Heart left ventricle (tissue), 13 donors: Measurements from ENCODE around the gene ACADSB.

Source experiments
- POLR2A ChIP-seq, 2 donors: fragments of 450-650 bp; IDR thresholded peaks; one replicate each; pipeline ENCODE4 v1.6.1; 2017; ENCODE audit warnings: antibody characterized with exemption in 2 of 2, mild to moderate bottlenecking in 2 of 2, moderate library complexity in 2 of 2
- TF ChIP-seq, protein P1 (sequence below), 12 donors: fragments of 200-600 bp; sonication (generic) in 4 of 12; IDR thresholded peaks; one replicate each; pipeline versions ENCODE4 v1.5.0 to v1.8.0; 2018 to 2022; ENCODE audit warnings: antibody characterized with exemption in 12 of 12, mild to moderate bottlenecking in 5 of 12
- donor health status: ischemic (EF 13 %, LVEDD 7.1; RV severe dilation, severe dysfunction).
- donor health status: DM: no; HTN: yes; CAD: no.
- donor health status: DM: no; HTN: no; CAD: no.
- donor health status: ischemic (EF 25% LVEDD 6.9; RV normal size, moderate dysfunction).
- donor health status: ischemic (EF 25% LVEDD 5.7; RV mildly dilated, moderate dysfunction).
- donor health status: ischemic (EF 35%, LVEDD 5.7; RV mildly dilated, moderate dysfunction).
- donor health status: nonischemic (EF 11% LVEDD 7.7; RV severe dilation, severe dysfunction).
- donor health status: DM: yes; HTN: yes; CAD: no.
- donor health status: PGD.
- donor health status: ischemic (EF 29% LVEDD 5.4; RV normal size, mild dysfunction).
- donor health status: nonischemic (EF 23%, LVEDD 6.1; RV moderate dilation, normal function).

DNA sequence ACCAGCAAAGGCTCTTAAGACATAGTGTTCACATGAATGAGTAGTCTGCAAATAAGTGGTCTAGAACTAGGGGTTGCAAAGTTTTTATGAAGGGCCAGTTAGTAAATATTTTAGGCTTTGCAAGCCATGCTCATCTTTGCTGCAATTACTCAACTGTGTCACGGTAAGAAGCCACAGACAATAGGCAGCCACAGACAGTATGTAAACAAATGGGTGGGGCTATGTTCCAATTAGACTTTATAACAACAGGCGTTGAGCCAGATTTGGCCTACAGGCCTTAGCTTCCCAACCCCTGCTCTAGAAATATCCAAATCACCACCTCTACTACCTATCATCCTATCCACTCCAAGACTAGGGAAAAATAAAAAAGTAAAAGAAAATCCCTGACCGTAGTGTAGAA, 9.5 kb upstream of the ACADSB start:
- TF ChIP-seq, protein P1, sequence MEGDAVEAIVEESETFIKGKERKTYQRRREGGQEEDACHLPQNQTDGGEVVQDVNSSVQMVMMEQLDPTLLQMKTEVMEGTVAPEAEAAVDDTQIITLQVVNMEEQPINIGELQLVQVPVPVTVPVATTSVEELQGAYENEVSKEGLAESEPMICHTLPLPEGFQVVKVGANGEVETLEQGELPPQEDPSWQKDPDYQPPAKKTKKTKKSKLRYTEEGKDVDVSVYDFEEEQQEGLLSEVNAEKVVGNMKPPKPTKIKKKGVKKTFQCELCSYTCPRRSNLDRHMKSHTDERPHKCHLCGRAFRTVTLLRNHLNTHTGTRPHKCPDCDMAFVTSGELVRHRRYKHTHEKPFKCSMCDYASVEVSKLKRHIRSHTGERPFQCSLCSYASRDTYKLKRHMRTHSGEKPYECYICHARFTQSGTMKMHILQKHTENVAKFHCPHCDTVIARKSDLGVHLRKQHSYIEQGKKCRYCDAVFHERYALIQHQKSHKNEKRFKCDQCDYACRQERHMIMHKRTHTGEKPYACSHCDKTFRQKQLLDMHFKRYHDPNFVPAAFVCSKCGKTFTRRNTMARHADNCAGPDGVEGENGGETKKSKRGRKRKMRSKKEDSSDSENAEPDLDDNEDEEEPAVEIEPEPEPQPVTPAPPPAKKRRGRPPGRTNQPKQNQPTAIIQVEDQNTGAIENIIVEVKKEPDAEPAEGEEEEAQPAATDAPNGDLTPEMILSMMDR (IDR thresholded peaks at IDR 0.05) = no peak
- no peak for TF ChIP-seq POLR2A (IDR thresholded peaks at IDR 0.05)
